Prostate gland (tissue), 2 donors: ENCODE results near the gene C3.

ENCODE experiments used
- POLR2A ChIP-seq: fragments of 450-650 bp; IDR thresholded peaks from one replicate; pipeline ENCODE4 v1.6.1; 2016; ENCODE audit warnings: antibody characterized with exemption, mild to moderate bottlenecking
- POLR2AphosphoS5 ChIP-seq: sonication (generic); formaldehyde crosslinking; IDR thresholded peaks from one replicate; pipeline ENCODE4 v1.6.1; 2017; ENCODE audit warnings: antibody characterized with exemption
- TF ChIP-seq, protein P1 (sequence below), 4 experiments: fragments of 200-600 bp in 2 of 4; fragments of 450-650 bp in 2 of 4; sonication (generic) in 2 of 4; IDR thresholded peaks; 1 replicate in 3 of 4; 2 replicates in 1 of 4; pipeline ENCODE4 v1.5.1; 2016 to 2019; ENCODE audit warnings: antibody characterized with exemption in 4 of 4, mild to moderate bottlenecking in 2 of 4, moderate library complexity in 2 of 4

- TF ChIP-seq, protein P1, sequence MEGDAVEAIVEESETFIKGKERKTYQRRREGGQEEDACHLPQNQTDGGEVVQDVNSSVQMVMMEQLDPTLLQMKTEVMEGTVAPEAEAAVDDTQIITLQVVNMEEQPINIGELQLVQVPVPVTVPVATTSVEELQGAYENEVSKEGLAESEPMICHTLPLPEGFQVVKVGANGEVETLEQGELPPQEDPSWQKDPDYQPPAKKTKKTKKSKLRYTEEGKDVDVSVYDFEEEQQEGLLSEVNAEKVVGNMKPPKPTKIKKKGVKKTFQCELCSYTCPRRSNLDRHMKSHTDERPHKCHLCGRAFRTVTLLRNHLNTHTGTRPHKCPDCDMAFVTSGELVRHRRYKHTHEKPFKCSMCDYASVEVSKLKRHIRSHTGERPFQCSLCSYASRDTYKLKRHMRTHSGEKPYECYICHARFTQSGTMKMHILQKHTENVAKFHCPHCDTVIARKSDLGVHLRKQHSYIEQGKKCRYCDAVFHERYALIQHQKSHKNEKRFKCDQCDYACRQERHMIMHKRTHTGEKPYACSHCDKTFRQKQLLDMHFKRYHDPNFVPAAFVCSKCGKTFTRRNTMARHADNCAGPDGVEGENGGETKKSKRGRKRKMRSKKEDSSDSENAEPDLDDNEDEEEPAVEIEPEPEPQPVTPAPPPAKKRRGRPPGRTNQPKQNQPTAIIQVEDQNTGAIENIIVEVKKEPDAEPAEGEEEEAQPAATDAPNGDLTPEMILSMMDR (IDR thresholded peaks at IDR 0.05), result no peak
- TF ChIP-seq POLR2A (no peak), POLR2AphosphoS5 (no peak)
These were observed 8.8 kb downstream of the C3 start for GRCh38 chr19:6711605-6712004.
